Thoracic aorta (tissue), 2 donors: ENCODE measurements around the gene COPS4. TPM values are rescaled to one million over a fixed set of nuclear protein-coding genes. Genes with fewer than 3 reads are reported as not detected.
"Not testable (repeated sequence)": the region's sequence is repeated elsewhere in the genome, so short reads cannot be mapped to it uniquely, and the experiment has no call there.

Experiments
- ATAC-seq: fragments of 150-250 bp; one replicate; pipeline ENCODE4 v1.8.0; 2017; ENCODE audit warnings: low read depth; ENCODE audit not compliant: insufficient number of reproducible peaks, low FRiP score
- DNase-seq: peaks from one replicate; pipeline ENCODE4 v3.0.0-alpha.2; 2020; ENCODE audit warnings: low spot score
- H3K27ac ChIP-seq, 2 donors: fragments of 200-600 bp; sonication (generic); 1 replicate in 1 of 2; 2 replicates in 1 of 2; pipeline ENCODE4 v1.5.1; 2016; ENCODE audit warnings: mild to moderate bottlenecking in 2 of 2, moderate library complexity in 2 of 2
- H3K27me3 ChIP-seq: fragments of 200-600 bp; sonication (generic); replicated peaks from 2 replicates; pipeline ENCODE4 v1.6.0; 2016; ENCODE audit warnings: mild to moderate bottlenecking; ENCODE audit not compliant: insufficient read depth
- H3K36me3 ChIP-seq: fragments of 200-600 bp; sonication (generic); one replicate; pipeline ENCODE4 v1.5.1; 2016
- H3K4me1 ChIP-seq, 2 donors: fragments of 200-600 bp; sonication (generic); 1 replicate in 1 of 2; 2 replicates in 1 of 2; pipeline versions ENCODE4 v1.5.1 to v1.6.0; 2016; ENCODE audit warnings: low read depth in 2 of 2, mild to moderate bottlenecking in 1 of 2; ENCODE audit not compliant: control insufficient read depth in 1 of 2
- H3K4me3 ChIP-seq: fragments of 200-600 bp; sonication (generic); 2 replicates; pipeline ENCODE4 v1.5.1; 2016; ENCODE audit warnings: mild to moderate bottlenecking
- H3K9me3 ChIP-seq: fragments of 200-600 bp; sonication (generic); 2 replicates; pipeline ENCODE4 v1.5.1; 2016
- total RNA-seq, 2 donors: library from RNA; depleted of rRNA; stranded (reverse); fragments of >200 nt; gene quantifications; one replicate each; pipeline versions ENCODE4 v1.1.0 to v1.2.3, GENCODE V29; 2016
- TF ChIP-seq, protein P1 (sequence below): fragments of 200-600 bp; sonication (generic); IDR thresholded peaks from one replicate; pipeline ENCODE4 v1.5.1; 2019; ENCODE audit warnings: antibody characterized with exemption

COPS4 gene
- total RNA-seq, 2 donors from 2014 or later: 40.3 to 70.7 TPM

DNA sequence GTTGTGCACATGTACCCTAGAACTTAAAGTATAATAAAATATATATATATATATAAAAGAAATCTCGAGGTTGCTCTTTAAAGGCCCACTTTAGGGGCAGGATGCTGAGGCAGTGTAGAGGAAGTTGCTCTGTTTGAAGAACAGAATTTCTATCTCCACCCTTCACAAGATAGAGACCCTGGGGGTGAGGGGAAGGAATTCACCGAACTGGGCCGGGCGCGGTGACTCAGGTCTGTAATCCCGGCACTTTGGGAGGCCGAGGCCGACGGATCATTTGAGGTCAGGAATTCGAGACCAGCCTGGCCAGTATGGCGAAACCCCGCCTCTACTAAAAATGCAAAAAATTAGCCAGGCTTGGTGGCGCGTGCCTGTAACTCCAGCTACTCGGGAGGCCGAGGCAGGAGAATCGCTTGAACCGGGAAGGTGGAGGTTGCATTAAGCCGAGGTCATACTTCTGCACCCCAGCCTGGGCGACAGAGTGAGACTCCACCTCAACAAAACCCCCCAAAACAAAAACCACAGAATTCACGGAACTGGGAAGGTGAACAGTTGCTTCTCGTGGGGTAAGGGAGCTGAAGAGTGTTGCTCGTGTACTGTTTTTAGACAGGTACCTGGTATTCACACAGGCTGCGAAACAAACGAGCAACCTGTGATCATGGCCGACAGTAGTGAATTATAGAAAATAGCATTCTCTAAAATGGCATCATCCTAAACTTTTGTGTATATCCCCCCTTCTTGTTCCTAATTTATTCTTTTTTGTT is 73.3 kb downstream of the COPS4 start:
- ATAC-seq (no peak), DNase-seq (no peak)
- no peaks in the 10 kb centered on the region for H3K36me3 ChIP-seq
- H3K4me3 ChIP-seq: no peak overlapping the region
- H3K4me1 ChIP-seq: no peaks in the 10 kb centered on the region
- TF ChIP-seq, protein P1, sequence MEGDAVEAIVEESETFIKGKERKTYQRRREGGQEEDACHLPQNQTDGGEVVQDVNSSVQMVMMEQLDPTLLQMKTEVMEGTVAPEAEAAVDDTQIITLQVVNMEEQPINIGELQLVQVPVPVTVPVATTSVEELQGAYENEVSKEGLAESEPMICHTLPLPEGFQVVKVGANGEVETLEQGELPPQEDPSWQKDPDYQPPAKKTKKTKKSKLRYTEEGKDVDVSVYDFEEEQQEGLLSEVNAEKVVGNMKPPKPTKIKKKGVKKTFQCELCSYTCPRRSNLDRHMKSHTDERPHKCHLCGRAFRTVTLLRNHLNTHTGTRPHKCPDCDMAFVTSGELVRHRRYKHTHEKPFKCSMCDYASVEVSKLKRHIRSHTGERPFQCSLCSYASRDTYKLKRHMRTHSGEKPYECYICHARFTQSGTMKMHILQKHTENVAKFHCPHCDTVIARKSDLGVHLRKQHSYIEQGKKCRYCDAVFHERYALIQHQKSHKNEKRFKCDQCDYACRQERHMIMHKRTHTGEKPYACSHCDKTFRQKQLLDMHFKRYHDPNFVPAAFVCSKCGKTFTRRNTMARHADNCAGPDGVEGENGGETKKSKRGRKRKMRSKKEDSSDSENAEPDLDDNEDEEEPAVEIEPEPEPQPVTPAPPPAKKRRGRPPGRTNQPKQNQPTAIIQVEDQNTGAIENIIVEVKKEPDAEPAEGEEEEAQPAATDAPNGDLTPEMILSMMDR: no peak
- H3K27me3 ChIP-seq: no peaks in the 10 kb centered on the region
- H3K9me3 ChIP-seq: no peaks in the 10 kb centered on the region
- H3K27ac ChIP-seq: no peak overlapping the region

DNA sequence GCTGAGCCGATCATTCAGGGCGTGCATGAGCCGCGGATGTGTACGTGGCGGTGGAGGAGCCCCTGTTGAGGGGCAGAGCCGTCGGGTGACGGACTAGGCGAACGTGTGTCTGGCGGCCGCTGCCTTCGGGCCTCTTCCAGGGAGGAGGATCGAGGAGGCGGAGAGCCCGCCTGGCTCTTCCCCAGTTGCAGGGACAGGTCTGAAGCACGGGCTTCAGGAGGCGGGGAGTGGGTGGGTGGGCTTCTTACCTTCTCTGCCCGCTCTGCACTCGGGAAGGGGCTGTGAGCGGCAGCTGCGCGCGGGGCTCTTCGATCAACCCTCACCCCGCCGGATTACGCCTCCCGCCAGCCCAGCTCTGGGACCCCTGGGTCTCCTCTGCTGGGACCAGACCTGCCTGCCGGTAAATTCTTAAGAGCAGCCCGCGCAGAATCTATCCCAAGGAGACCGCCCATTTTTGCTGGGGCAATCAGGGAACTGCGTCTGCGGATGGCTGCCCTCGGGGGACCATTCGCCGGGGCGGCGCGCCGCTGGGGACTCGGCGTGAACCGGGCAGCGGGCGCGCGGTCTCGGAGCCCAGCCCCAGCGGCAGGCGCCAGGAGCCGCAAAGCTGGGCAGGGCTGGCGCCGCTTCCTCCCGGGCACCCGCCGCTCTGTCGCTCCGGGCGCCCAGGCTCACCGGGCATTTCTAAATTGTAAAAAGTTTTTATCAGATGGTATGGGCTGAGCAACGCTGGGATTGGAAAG is 74.7 kb downstream of the COPS4 start:
- TF ChIP-seq, protein P1: no peak
- Histone ChIP-seq H3K27ac (no peak overlapping the region), H3K36me3 (no peaks in the 10 kb centered on the region), H3K9me3 (no peaks in the 10 kb centered on the region), H3K27me3 (no peaks in the 10 kb centered on the region), H3K4me1 (no peaks in the 10 kb centered on the region), H3K4me3 (peak overlapping the region; percentile 75)
- ATAC-seq: no peak
- DNase-seq: no peak

DNA sequence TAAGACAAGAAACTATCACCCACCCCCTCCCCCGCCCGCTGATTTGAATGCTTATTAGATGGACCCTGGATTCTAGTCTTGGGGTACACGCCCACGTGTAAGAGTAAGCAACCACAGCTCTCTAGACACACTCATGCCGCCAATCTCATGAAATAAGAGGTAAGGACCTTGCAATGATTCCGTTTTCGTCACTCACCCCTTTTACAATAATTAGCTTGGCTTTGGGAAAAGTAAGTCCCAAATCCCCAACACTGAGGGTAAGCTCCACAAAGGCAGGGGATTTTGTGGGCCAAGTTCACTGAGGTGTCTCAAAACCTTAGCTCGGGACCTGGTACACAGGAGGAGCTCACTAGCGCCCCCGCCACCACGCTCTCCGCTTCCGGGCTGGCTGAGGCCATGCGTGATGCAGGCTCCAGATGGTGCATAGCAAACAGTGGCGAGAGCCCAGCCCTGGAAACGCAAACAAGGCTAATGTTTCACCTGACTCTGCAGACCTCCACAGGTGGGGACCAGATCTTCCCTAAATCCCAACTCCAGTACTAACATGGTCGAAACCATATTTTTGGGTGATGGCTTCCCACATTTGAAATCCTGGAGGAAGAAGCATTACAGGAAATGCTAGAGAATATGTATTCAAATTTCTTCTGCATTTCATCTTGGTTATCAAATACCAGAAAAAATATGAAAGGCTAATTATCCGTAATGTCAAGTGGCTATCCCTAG is 75.4 kb downstream of the COPS4 start:
- TF ChIP-seq, protein P1: peak; percentile 37
- peak overlapping the region; percentile 75 for H3K4me3 ChIP-seq
- no peak for ATAC-seq
- H3K9me3 ChIP-seq: no peaks in the 10 kb centered on the region
- no peaks in the 10 kb centered on the region for H3K4me1 ChIP-seq
- H3K27ac ChIP-seq: no peak overlapping the region
- peak; percentile 23 for DNase-seq
- H3K27me3 ChIP-seq: no peaks in the 10 kb centered on the region
- H3K36me3 ChIP-seq: no peaks in the 10 kb centered on the region

DNA sequence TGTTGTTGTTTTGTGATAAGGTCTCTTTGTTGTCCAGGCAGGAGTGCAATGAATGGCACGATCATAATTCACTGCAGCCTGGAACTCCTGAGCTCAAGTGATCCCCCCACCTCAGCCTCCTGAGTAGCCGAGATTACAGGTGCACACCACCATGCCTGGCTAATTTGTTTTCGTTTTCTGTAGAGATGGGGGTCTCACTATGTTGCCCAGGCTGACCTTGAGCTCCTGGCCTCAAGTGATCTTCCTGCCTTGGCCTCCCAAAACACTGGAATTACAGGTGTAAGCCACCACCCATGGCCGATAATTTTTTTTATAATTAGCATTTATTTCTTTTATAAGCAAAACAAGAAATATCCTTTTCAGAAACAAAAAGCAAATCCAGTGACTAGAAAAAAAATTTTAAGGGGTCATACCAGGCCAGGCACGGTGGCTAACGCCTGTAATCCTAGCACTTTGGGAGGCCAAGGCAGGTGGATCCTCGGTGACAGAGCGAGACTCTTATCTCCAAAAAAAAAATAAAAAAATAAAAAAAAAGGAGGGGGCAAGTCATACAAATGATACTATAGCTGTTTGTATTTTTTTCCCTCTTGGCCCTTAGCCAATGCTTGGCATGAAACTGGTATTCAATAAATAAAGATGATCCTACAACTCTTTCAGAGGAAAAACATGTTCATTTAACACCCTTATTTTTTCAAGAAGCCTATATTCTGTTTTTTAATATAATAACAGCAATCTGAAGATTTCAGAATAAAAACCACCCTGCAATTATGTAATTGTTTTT is 76.2 kb downstream of the COPS4 start:
- Histone ChIP-seq H3K9me3 (no peaks in the 10 kb centered on the region), H3K4me3 (peak overlapping the region; percentile 75), H3K4me1 (no peaks in the 10 kb centered on the region), H3K27ac (no peak overlapping the region), H3K27me3 (no peaks in the 10 kb centered on the region), H3K36me3 (no peaks in the 10 kb centered on the region)
- TF ChIP-seq, protein P1: no peak
- no peak for ATAC-seq
- no peak for DNase-seq

DNA sequence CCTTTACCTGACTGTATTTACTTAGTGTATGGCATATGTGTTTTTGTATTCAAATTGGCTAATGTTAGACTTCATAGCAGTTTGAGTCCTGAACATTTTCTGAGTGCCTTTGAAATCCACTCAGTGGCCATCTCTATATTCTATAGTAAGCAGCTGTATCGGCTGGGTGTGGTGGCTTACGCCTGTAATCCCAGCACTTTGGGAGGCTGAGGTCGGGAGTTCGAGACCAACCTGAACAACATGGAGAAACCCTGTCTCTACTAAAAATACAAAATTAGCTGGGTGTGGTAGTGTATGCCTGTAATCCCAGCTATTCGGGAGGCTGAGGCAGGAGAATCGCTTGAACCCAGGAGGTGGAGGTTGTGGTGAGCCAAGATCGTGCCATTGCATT is 76.8 kb downstream of the COPS4 start:
- ATAC-seq, DNase-seq, H3K36me3 ChIP-seq, H3K27ac ChIP-seq, H3K4me3 ChIP-seq, H3K9me3 ChIP-seq, H3K27me3 ChIP-seq, H3K4me1 ChIP-seq: not testable (repeated sequence)
